Measurements from ENCODE around the gene GPR183. TPM values are rescaled to one million over a fixed set of nuclear protein-coding genes. Genes with fewer than 3 reads are reported as not detected.

GPR183 gene
- total RNA-seq, 1 donor from 2014 or later: 4.9 TPM

- Mint-ChIP-seq H3K27ac (ENCODE audit: unreplicated experiment) (no peak overlapping the region), H3K27me3 (ENCODE audit: low read depth, unreplicated experiment) (no peaks in the 10 kb centered on the region), H3K9me3 (ENCODE audit: unreplicated experiment) (no peaks in the 10 kb centered on the region), H3K4me1 (ENCODE audit: low read depth, unreplicated experiment) (peaks cover 24% of the 10 kb centered on the region), H3K36me3 (ENCODE audit: low read depth, unreplicated experiment) (peaks cover 3% of the 10 kb centered on the region), H3K4me3 (ENCODE audit: unreplicated experiment) (no peak overlapping the region)
- DNase-seq (ENCODE audit: low read depth) (no peak), FAIRE-seq (no peak)
- Histone ChIP-seq H3K9ac (ENCODE audit: low read length) (no peak overlapping the region), H3K27me3 (ENCODE audit: insufficient read depth, low read length) (no peaks in the 10 kb centered on the region), H3K36me3 (ENCODE audit: insufficient read depth, low read length) (no peaks in the 10 kb centered on the region), H3K4me3 (ENCODE audit: insufficient read depth, low read depth, low read length) (no peak overlapping the region), H4K20me1 (ENCODE audit: insufficient read depth, low read length) (peaks cover 13% of the 10 kb centered on the region), H3K4me2 (ENCODE audit: low read length) (no peak overlapping the region), H2AFZ (ENCODE audit: low read depth, low read length) (no peak overlapping the region), H3K4me1 (ENCODE audit: insufficient read depth, low read length) (peaks cover 3% of the 10 kb centered on the region), H3K9me3 (ENCODE audit: insufficient read depth, low read depth, low read length) (no peaks in the 10 kb centered on the region), H3K27ac (ENCODE audit: low read depth, low read length) (no peak overlapping the region), H3K79me2 (ENCODE audit: insufficient read depth, low read length) (no peaks in the 10 kb centered on the region)
- TF ChIP-seq CTCF (IDR thresholded peaks at IDR 0.05; ENCODE audit: insufficient read depth, low read depth, low read length): no peak
- no peak for TF ChIP-seq EZH2 (IDR thresholded peaks at IDR 0.05; ENCODE audit: insufficient read depth, low read length)
Measured at GRCh38 chr13:99294198-99294597, 13.0 kb downstream of the GPR183 start.

- H2AFZ ChIP-seq (ENCODE audit: low read depth, low read length): no peak overlapping the region
- H3K4me1 Mint-ChIP-seq (ENCODE audit: low read depth, unreplicated experiment): peaks cover 21% of the 10 kb centered on the region
Measured at GRCh38 chr13:99293178-99293577, 14.0 kb downstream of the GPR183 start.

More at GRCh38 chr13:99293178-99293577, 14.0 kb downstream of the GPR183 start:
- no peak overlapping the region for H3K9ac ChIP-seq (ENCODE audit: low read length)
- no peak overlapping the region for H3K27ac ChIP-seq (ENCODE audit: low read depth, low read length)
- Mint-ChIP-seq H3K36me3 (ENCODE audit: low read depth, unreplicated experiment) (peaks cover 3% of the 10 kb centered on the region), H3K27ac (ENCODE audit: unreplicated experiment) (no peak overlapping the region), H3K4me3 (ENCODE audit: unreplicated experiment) (no peak overlapping the region), H3K9me3 (ENCODE audit: unreplicated experiment) (no peaks in the 10 kb centered on the region), H3K27me3 (ENCODE audit: low read depth, unreplicated experiment) (no peaks in the 10 kb centered on the region)
- H3K36me3 ChIP-seq (ENCODE audit: insufficient read depth, low read length): no peaks in the 10 kb centered on the region
- H3K9me3 ChIP-seq (ENCODE audit: insufficient read depth, low read depth, low read length): no peaks in the 10 kb centered on the region
- H3K4me1 ChIP-seq (ENCODE audit: insufficient read depth, low read length): peaks cover 3% of the 10 kb centered on the region
- no peak for FAIRE-seq
- H3K79me2 ChIP-seq (ENCODE audit: insufficient read depth, low read length): no peaks in the 10 kb centered on the region
- no peak for TF ChIP-seq CTCF (IDR thresholded peaks at IDR 0.05; ENCODE audit: insufficient read depth, low read depth, low read length)
- no peak for DNase-seq (ENCODE audit: low read depth)
- H3K4me2 ChIP-seq (ENCODE audit: low read length): no peak overlapping the region
- H3K27me3 ChIP-seq (ENCODE audit: insufficient read depth, low read length): no peaks in the 10 kb centered on the region
- no peak overlapping the region for H3K4me3 ChIP-seq (ENCODE audit: insufficient read depth, low read depth, low read length)
- peaks cover 13% of the 10 kb centered on the region for H4K20me1 ChIP-seq (ENCODE audit: insufficient read depth, low read length)
